Heart left ventricle (tissue), 13 donors: Measurements from ENCODE around the gene GLYR1.

ENCODE experiments used
- CTCF ChIP-seq, 12 donors: fragments of 200-600 bp; sonication (generic) in 4 of 12; IDR thresholded peaks; one replicate each; pipeline versions ENCODE4 v1.5.0 to v1.8.0; 2018 to 2022; ENCODE audit warnings: antibody characterized with exemption in 12 of 12, mild to moderate bottlenecking in 5 of 12
- POLR2A ChIP-seq, 2 donors: fragments of 450-650 bp; IDR thresholded peaks; one replicate each; pipeline ENCODE4 v1.6.1; 2017; ENCODE audit warnings: antibody characterized with exemption in 2 of 2, mild to moderate bottlenecking in 2 of 2, moderate library complexity in 2 of 2
- donor health status: ischemic (EF 13 %, LVEDD 7.1; RV severe dilation, severe dysfunction).
- donor health status: DM: no; HTN: yes; CAD: no.
- donor health status: DM: no; HTN: no; CAD: no.
- donor health status: ischemic (EF 25% LVEDD 6.9; RV normal size, moderate dysfunction).
- donor health status: ischemic (EF 25% LVEDD 5.7; RV mildly dilated, moderate dysfunction).
- donor health status: ischemic (EF 35%, LVEDD 5.7; RV mildly dilated, moderate dysfunction).
- donor health status: nonischemic (EF 11% LVEDD 7.7; RV severe dilation, severe dysfunction).
- donor health status: DM: yes; HTN: yes; CAD: no.
- donor health status: PGD.
- donor health status: ischemic (EF 29% LVEDD 5.4; RV normal size, mild dysfunction).
- donor health status: nonischemic (EF 23%, LVEDD 6.1; RV moderate dilation, normal function).

- TF ChIP-seq CTCF (IDR thresholded peaks at IDR 0.05) (no peak), POLR2A (IDR thresholded peaks at IDR 0.05) (peak; percentile 34 to 91)
These were observed at the start of gene GLYR1, which contains the start of gene UBN1 for GRCh38 chr16:4846901-4847773.
